Activated CD8-positive, alpha-beta memory T cell treated with anti-CD3 and anti-CD28 coated beads for 48 hours (primary cell): ENCODE results near the gene ZC3HAV1.
"Not testable (repeated sequence)": the region's sequence is repeated elsewhere in the genome, so short reads cannot be mapped to it uniquely, and the experiment has no call there.

Experiments
- DNase-seq, 3 experiments: peaks; one replicate each; pipeline ENCODE4 v3.0.0-alpha.2; 2020; ENCODE audit warnings: low read depth in 2 of 3, low spot score in 2 of 3

ZC3HAV1 gene

DNA sequence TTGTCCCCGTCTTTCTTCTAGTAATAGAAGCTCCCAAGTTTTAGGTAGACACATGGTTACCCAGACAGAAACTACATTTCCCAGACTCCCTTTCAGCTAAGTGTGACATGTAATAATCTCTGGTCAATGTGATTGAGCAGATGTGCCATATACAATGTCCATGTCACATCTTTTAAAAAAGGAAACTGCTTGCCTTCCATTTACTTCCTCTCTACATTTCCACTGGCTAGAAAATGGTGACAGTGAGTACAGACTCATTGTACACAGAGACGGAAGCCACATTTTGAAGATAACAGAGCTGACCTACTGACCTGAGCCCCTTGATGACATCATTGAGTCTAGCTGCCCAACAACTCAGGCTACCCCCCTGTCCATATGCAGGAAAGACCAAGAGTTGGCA is 21.3 kb downstream of the ZC3HAV1 start:
- no peak for DNase-seq

DNA sequence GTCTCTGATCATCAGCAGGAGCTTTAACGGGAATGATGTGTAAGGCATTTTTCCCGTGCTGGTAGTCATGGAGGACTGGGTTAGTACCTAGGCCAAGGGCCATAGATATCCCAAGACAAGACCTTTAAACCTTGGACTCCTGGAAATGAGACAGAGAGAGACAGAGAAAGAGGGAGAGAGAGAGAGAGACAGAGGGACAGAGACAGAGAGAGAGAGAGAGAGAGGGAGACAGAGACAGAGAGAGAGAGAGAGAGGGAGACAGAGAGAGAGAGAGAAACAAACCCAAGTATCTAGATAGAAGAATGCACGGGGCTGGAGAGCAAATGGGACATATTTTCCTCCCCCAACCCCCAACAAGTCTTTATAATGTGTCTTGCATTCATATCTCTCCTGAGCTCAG is 22.3 kb downstream of the ZC3HAV1 start:
- no peak for DNase-seq

DNA sequence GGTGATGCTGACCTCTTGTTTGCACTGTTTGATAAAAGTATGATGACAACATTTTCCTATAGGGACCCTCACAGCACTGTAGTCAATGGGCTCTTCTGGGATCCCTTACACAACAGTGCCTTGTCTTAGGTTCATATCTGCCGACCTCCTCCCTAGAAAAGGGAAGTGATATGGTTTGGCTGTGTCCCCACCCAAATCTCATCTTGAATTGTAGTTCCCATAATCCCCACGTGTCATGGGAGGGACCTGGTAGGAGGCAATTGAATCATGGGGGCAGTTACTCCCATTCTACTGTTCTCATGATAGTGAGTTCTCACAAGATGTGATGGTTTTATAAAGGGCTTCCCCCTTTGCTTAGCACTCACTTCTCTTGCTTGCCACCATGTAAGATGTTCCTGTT is 23.1 kb downstream of the ZC3HAV1 start:
- DNase-seq, result no peak

DNA sequence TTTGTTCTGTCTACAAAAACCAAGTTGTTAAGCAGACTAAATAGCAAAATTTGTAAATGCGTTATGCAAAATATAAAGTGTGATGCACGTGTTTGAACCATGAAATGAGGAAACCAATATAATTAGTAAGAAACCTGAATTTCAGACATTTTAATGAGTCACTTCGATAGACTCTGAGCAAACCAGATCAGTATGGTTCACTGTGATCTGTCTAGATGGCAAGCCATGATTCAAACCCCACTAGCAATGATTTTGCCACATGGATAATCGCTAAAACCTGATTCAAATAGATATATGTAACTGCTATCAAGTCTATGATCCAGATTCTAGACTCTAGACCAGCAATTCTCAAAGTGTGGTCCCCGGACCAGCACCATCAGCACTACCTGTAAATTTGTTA is 24.8 kb downstream of the ZC3HAV1 start:
- no peak for DNase-seq

DNA sequence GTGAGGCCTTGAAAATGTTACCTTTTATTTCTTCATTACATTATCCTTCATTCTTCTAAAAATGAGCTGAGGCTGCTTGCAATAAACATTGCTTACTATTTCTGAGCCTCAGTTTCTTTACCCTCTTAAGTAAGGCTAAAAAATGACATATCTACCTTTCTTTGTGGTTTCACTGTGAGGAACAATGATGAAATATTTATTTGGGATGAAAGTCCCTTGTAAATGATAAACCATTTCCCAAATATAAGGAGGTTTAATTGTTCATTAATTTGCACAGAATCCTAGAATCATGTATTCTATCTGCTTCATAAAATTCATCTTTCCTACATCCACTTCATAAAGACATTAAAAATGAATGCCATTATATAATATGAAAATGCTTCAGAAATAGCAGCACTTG is 27.9 kb downstream of the ZC3HAV1 start:
- DNase-seq, result no peak

DNA sequence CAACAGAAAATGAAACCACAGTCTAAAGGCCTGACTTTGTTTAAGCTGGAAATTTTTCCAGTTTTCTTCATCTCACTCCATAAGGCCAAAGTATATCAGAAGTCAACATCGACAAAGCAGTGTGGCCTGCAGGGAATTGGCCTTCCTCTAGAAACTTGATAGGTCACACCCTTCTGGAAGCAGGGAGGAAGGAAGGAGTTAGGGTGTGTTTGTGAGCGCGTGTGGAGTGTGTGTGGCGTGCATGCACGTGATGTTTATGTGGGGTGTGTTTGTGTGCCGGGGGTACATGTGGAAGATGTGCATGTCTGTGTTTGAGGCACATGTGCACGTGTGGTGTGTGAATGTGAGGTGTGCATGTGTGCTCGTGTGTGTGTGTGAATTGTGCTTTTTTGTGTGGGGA is 28.6 kb downstream of the ZC3HAV1 start:
- no peak for DNase-seq

DNA sequence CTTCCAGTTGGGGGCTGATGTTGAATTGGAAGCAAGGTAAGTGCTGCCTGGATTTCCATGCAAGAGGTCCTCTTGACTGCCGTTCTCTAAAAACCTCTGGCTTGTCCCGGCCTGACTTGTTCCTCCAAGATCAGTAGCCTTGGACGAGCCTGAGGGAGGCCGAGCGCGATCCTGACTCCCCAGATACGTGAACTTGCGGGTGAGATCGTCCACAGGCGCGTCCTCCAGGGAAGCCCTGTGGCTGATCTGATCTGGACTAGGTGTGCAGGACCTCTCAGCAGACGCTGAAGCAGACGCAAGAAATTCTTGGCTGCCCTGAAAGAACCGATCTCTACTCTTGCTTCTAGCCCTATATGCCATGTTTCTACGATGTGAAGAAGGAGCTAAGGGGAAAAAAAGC is 29.7 kb downstream of the ZC3HAV1 start:
- DNase-seq, result no peak

DNA sequence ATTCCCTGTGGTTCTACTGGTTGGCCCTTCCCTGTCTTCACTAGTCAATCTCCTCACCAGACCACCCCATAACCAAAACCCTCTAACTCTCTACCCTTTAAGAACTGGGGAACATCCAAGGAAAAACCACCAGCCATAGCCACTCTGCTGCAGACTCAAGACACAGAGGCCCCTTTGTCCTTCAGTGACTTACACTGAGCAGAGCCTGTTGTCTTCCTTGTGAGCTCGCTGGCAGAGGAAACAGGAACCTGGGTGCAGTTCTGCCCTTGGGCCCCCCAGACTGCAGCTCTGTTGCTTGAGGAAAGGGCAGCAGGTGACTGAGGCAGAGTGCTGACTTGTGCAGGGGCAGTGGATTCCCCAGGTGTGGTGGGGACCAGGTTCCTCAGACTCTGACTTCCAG is 30.6 kb downstream of the ZC3HAV1 start:
- no peak for DNase-seq

DNA sequence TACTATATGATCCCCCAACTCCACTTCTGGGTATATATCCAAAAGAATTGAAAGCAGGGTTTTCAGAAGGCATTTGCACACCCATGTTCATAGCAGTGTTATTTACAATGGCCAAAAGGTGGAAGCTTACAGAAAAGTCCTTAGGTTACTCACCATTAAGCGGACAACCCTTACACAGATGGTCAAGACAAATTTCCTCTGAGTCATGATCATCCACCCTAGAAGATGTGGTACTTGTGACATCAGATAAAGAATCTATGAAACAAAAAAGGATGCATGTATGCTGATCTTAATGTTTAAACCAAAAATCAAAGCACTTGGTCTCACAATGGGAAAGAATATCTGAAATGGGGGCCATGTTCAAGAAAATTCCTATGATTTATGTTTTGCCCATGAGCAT is 31.1 kb downstream of the ZC3HAV1 start:
- no peak for DNase-seq

DNA sequence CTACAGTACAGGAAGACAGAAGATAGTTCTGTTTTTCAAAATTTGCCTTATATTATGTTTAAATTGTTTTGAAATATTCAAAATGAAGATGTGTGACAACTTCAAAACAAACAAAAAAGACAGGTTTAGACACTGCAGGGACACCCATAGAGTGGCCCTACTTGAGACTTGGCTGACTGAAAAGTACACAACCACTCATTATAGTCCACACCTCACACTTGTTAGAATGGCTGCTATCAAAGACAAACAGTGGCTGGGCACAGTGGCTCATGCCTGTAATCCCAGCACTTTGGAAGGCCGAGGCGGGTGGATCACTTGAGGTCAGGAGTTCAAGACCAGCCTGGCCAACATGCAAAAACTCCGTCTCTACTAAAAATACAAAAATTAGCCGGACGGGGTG is 31.8 kb downstream of the ZC3HAV1 start:
- DNase-seq, result not testable (repeated sequence)

DNA sequence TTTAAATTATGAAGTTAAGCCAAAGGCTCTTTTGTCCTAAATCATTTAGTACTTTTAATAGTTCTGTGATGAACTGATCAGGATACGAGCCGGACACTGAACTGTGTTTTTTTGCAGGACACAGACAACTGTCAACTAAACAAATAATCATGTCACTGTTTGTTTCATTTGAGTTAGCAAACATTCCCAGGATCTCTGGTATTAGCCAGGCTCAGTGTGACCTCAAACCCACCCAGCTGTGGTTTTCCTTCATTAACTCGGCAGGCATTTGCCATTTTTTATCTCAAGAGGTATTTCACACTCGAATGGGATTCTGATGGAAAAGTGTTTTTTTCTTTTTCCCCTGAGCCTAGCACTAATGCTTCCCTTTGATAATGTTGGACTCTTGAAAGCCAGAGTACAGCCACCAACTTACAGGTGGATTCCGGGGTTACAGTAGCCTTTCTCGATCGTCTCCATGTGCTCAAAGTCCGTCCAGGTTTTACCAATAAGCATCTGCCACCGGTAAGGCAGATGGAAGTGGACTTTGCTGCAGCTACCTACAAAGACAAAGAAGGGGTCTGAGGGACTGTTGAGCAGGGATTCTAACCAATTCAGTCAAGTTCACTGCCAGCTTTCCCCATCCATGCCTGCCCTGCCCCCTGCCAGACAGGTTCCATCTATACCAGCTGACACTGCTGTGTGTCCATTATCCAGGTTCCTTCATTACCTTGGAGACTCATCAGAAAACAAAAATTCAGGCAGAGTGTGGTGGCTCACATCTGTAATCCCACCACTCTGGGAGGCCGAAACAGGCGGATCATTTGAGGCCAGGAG is 33.4 kb downstream of the ZC3HAV1 start:
- DNase-seq, result no peak

DNA sequence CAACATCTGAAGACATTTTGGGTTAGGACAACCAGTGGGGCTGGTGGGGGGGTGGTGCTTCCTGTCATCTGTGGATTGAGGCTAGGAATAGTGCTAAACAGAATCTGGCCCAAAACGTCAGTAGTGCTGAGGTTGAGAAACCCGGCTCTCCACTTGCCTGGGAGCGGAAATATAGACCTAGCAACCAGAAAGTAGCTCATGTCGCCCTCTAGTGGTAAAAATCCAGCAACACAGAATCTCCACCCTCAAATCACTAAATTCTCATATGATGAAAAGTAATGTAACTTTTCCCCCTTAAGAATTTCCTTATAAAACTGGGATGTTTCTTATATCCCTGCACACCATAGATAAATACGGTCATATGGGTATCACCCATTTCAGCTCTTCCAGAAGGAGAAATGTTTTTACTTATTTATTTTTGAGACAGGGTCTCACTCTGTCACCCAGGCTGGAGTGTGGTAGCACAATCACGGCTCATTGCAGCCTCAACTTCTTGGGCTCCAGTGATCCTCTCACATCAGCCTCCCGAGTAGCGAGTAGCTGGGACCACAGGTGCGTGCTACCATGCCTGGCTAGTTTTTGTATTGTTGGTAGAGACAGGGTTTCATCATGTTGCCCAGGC is 34.4 kb downstream of the ZC3HAV1 start:
- no peak for DNase-seq

DNA sequence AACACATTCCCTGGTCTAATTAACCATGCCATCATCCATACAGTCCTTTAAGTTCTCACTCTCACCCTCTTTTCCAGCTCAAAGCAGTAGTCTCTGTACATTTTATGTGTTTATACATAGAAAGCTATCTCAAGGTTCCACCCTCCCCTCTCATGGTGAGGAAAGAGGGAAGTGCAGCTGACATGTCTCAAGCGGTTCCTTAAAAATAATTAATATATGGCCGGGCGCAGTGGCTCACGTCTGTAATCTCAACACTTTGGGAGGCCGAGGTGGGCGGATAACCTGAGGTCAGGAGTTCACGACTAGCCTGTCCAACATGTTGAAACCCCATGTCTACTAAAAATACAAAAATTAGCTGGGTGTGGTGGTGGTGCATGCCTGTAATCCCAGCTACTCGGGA is 36.7 kb downstream of the ZC3HAV1 start:
- no peak for DNase-seq

DNA sequence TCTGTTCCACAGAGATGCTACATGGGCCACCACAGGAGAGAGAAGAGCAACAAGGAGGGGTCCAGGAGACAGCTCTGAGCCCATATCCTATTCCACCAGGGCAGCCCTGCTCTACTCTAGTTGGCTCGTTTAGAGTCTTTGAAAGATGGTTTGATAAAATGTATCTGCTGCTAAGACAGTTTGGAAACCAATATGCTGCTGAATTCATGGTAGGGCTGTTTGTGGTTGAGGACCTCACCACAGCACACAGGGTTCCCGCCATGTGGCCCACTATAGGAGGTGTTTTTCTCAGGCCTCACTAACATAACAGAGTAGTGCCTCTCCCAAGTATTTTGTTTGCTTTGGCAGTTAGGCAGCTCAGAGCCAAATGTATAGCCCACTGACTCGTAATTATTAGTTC is 37.8 kb downstream of the ZC3HAV1 start:
- DNase-seq, result no peak

DNA sequence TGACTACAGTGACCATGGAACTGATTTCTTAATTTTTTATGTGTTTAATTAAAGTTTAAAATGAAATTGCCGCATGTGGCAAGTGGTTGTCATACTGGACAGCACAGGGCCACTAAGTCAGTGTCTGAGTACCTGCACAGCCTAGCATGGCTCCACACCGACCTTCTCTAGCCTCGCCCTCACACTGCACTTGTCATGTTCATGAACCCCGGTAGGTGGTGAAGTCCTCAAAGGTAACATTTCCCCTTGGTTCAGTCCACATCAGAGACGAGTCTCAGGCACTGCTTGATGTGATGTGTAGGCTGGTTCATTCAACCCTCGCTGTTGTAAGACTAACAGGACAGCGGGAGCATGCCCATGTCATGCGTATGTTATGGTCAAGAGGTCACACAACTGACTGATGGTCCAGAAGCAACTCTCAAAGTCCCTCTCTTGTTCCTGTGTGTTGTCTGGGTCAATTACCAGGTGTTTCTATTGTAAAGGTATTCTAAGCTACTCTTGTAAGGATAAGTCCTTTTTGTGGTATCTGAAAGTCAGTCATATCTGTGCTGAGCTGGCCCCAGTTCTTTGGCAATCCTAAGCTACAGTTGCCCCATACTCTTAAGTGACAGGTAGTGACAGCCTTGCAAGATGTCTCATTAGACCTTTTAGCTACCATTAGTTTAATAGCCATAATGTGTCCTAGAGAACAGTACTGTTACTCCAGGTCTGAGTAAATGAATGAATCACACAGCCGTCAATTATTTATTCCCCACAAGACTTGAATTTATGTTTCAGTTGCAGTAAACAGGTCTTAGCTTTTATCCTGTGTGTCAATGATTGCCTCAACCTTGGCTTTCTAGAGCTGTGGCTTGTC is 40.7 kb downstream of the ZC3HAV1 start:
- DNase-seq, result no peak

DNA sequence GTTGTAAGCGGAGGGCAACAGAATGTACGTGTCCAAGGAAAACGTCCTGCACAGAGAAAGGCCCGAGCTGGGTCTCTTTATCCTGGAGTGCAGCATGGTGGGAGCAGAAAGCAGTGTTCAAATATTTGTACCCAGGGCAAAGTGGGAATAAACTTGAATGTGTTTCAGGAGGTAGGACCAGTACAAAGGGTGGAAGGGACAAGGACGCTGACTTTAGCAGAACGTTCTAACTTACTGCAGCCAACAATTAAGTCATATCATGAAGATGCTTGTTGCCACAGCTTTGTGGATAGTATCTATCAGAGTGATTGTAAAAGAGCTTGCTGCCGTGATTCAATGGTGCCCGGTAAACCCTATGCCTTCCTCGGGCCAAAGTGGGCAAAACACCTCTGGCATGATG is 43.2 kb downstream of the ZC3HAV1 start:
- no peak for DNase-seq

DNA sequence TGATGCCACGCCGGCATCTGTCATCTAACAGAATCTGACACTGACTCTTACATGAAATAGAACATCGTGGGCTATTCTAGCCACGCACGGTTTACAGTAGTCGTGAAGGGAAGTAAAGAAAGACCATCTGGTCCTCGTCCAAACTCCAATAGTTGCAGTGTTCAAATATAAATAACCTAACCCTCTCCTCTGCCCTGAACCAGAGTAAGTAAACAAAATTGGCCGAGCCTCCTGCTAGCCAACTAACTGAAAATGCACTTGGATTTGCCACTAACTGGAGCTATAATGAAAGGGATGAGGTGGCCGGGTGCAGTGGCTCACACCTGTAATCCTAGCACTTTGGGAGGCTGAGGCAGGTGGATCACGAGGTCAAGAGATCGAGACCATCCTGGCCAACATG is 44.2 kb downstream of the ZC3HAV1 start:
- no peak for DNase-seq

DNA sequence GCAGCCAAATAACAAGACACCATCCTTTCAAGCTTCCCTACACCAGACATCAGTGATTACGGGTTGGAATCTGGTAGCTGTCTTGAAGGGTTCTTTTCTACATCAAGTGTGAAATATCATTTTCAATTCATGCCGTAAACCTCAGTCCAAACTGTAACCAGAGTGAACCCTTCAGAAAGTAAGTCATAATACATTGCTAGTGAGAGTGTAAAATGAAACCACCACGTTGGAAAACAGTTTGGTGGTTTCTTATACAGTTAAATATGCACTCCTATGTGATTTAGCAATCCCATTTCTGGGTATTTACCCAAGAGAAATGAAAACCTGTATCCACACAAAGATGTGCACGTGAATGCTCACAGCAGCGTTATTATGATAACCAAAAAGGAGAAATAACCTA is 48.1 kb downstream of the ZC3HAV1 start:
- DNase-seq, result no peak

DNA sequence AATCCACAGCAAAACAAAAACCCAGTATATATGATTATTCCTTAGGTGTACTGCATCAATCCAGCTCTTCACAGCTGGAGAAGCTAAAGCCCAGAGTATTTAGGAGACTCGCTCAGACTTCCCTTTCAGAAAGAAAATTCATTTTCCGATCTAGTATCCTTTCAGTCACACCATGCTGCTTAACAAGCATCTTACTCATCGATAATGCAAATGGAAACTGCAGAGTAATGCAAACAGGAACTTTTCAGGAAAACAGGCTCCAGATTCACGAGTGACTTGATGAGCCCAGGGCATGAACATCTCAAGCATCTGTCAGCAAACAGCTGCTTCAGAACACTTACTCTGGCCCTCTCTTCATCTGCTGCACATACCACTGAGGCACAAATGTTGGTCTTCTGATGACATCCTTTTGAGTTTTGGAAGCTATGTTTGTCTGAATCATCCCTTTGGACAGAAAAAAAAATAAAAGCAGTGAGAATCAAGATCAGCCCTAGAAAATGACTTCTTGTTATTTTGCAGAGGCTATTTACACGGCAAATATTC is 48.8 kb downstream of the ZC3HAV1 start:
- DNase-seq, result no peak

DNA sequence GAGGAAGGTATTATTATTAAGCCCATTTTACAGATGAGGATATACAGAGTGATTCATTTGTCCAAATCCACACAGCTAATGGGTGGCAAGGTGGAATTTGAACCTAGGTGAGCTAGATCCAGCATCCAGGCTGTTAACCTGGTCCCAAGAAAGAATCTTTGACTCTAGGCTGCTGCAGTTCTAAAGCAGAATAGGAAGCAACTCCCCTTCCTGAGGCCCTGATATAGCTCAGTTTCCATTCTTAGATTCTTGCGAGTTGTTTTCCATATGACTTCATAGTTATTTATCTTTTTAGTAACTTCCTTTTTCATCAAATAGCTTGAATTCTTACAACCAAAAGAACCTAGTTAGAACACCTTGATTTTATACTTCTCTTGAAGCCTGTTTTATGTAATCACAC is 49.6 kb downstream of the ZC3HAV1 start:
- DNase-seq, result no peak

DNA sequence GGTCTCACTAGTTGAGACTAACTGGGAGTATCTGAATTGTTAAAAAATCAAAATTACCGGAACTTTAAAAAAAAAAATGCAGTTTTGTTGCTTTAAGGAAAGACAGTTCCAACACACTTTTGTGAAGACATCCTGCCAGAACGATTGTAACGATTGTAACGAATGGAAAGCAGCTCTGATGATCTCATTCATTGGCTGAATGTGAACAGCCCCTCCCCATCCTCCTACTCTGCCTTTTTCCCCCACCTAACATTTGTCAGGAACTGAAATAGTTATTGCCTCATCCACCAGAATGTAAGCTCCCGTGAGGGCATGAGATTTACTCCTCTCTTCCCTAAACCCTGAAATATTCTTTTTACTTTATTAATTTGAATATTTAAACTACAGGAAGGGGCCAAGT is 50.6 kb downstream of the ZC3HAV1 start:
- no peak for DNase-seq

DNA sequence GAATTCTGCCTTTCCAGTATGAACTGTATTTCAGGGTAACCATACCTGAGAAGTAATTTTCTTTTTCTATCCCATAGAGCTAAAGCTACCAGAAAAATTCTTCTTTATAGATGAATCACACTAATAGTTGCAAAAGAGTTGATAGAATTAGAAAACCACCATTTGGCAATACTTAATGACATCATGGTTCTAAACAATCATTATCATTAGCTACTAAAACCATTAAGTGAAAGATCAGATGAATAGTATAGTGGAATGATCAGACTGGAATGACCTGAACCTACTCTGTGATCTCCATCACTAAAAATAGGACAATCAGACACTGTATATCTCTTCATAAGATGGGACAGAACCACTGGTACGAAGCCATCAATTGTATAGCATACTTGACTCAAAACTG is 53.8 kb downstream of the ZC3HAV1 start:
- no peak for DNase-seq
